Activated CD4-positive, alpha-beta T cell treated with anti-CD3 and anti-CD28 coated beads, Interleukin-2, Interleukin-6, amounts not matched to agents 100 ng/mL and 50 ng/mL, durations not matched to agents 16 hours and 8 hours (primary cell): ENCODE data around the gene ANXA4.
"Not testable (repeated sequence)": the region's sequence is repeated elsewhere in the genome, so short reads cannot be mapped to it uniquely, and the experiment has no call there.

ENCODE experiments used
- DNase-seq: peaks from one replicate; pipeline ENCODE4 v3.0.0-alpha.2; 2020

Gene ANXA4

GRCh38 chr2:69721022-69721421, 20.9 kb upstream of the ANXA4 start:
- no peak for DNase-seq

- no peak for DNase-seq
Measured at GRCh38 chr2:69723791-69724190, 18.1 kb upstream of the ANXA4 start.

GRCh38 chr2:69724540-69725159, 17.3 kb upstream of the ANXA4 start:
- peak; percentile 91 for DNase-seq

- no peak for DNase-seq
Measured at GRCh38 chr2:69725706-69726360, 16.1 kb upstream of the ANXA4 start.

- DNase-seq = no peak
Measured at GRCh38 chr2:69729266-69729665, 12.7 kb upstream of the ANXA4 start.

- no peak for DNase-seq
Measured at GRCh38 chr2:69729781-69730180, 12.2 kb upstream of the ANXA4 start.

GRCh38 chr2:69731147-69731970, 10.6 kb upstream of the ANXA4 start:
- DNase-seq = no peak

GRCh38 chr2:69733342-69734034, 8.4 kb upstream of the ANXA4 start:
- no peak for DNase-seq

GRCh38 chr2:69734035-69734611, 7.8 kb upstream of the ANXA4 start:
- no peak for DNase-seq

GRCh38 chr2:69734854-69735544, 6.9 kb upstream of the ANXA4 start:
- no peak for DNase-seq

- no peak for DNase-seq
Measured at GRCh38 chr2:69735686-69736085, 6.2 kb upstream of the ANXA4 start.

GRCh38 chr2:69738149-69738548, 3.8 kb upstream of the ANXA4 start:
- not testable (repeated sequence) for DNase-seq

GRCh38 chr2:69740502-69740951, 1.4 kb upstream of the ANXA4 start:
- no peak for DNase-seq

- DNase-seq = peak; percentile 47
Measured at GRCh38 chr2:69741229-69741574, 732 bp upstream of the ANXA4 start.

- no peak for DNase-seq
Measured at GRCh38 chr2:69742322-69742952, 503 bp downstream of the ANXA4 start.

- DNase-seq = no peak
Measured at GRCh38 chr2:69743847-69744264, 1.9 kb downstream of the ANXA4 start.

- DNase-seq = no peak
Measured at GRCh38 chr2:69744456-69744855, 2.5 kb downstream of the ANXA4 start.

GRCh38 chr2:69745035-69745434, 3.1 kb downstream of the ANXA4 start:
- no peak for DNase-seq

- DNase-seq = no peak
Measured at GRCh38 chr2:69750246-69750645, 8.3 kb downstream of the ANXA4 start.

- DNase-seq = no peak
Measured at GRCh38 chr2:69753659-69754363, 11.9 kb downstream of the ANXA4 start.

- DNase-seq = no peak
Measured at GRCh38 chr2:69754633-69755032, 12.7 kb downstream of the ANXA4 start.
